ENCODE data around the gene SH3BP4.

The SH3BP4 gene, protein sequence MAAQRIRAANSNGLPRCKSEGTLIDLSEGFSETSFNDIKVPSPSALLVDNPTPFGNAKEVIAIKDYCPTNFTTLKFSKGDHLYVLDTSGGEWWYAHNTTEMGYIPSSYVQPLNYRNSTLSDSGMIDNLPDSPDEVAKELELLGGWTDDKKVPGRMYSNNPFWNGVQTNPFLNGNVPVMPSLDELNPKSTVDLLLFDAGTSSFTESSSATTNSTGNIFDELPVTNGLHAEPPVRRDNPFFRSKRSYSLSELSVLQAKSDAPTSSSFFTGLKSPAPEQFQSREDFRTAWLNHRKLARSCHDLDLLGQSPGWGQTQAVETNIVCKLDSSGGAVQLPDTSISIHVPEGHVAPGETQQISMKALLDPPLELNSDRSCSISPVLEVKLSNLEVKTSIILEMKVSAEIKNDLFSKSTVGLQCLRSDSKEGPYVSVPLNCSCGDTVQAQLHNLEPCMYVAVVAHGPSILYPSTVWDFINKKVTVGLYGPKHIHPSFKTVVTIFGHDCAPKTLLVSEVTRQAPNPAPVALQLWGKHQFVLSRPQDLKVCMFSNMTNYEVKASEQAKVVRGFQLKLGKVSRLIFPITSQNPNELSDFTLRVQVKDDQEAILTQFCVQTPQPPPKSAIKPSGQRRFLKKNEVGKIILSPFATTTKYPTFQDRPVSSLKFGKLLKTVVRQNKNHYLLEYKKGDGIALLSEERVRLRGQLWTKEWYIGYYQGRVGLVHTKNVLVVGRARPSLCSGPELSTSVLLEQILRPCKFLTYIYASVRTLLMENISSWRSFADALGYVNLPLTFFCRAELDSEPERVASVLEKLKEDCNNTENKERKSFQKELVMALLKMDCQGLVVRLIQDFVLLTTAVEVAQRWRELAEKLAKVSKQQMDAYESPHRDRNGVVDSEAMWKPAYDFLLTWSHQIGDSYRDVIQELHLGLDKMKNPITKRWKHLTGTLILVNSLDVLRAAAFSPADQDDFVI

DNA sequence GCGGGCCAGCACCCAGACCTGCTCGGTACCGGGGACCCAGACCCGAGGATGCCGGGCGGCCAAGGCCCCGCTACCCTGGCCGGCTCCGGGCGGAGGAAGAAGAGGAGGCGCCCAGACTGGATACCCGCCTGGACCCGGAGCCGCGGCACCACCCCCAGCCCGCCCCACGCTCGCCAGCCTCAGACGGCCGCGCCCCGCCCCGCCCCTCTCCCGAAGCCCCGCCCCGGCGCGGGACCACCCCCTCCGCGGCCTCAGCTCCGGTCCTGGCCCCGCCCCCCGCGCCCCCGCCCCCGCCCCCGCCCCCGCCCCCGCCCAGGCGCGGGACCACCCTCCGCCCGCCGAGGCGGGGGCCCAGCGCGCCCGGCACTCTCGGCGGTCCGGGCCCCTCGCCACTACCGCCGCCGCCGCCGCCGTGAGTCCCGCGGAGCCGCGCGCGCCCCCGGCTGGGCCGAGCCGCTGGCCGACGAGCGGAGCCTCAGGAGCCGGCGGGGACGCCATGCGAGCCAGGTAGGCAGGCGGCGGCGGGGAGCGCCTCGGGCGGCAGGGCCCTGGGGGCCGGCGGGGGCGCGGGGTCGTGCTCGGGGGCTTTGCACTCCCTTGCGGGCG, at the start of gene SH3BP4:
SH3BP4 (plus strand) TSS at position 354 of the 606 bp plus-strand sequence. CDS start 82,986 bp downstream, outside the sequence.
- DNase-seq (ENCODE audit: low read depth in 3 of 3, low spot score in 1 of 3), result peak in 1 of 3 donors; percentile 23

DNA sequence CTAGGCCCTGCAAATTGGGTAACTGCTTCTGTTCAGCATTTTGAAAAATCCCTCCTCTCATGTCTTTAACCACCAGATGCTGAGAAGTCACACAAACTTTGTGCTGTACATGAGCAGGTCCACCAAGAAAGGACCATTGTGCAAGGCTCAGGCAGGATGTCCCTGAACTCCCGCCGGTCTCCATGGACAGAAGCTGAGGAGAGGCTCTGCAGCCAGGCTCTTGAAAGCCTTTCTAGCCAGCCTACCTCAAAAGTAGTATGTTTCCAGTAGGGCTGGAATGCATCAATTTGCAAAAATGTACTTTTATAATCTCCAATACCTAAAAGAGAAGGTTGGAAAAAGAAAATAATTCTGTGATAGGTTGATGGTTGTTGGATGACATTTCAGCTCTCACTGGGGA, 47.0 kb upstream of the SH3BP4 start:
- no peak for DNase-seq (ENCODE audit: low read depth in 3 of 3, low spot score in 1 of 3)

DNA sequence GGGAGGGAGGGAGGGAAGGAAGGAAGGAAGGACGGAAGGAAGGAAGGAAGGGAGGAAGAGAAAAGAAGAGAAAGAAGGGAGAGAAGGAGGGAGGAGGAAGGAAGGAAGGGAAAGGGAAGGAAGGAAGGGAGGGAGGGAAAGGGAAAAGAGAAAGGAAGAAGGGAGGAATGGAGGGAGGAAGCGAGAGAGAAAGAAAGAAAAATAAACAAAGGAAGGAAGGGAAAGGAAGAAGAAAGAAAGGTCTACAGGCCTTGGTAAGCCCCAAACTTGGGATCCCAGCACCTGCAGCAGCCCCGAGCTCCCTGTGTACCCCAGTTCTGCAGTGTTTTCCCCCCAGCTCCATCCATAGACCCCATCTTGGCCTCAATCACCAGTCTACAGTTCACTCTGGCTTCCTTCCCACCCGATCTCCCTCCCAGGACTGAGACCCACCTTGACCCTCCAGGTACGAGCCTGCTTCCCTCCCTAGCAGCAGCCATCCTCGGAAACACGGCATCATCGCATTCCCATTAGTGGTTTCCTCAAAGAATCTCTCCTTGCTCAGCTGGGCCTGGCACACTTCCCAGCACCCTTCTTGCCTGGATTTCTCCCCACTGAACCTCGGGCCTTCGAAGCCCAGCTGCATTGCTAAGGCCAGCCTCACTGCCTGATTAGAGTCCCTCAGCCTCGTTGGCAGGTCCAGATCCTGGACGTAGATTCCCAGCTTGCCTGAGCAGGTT, 46.1 kb upstream of the SH3BP4 start:
- no peak for DNase-seq (ENCODE audit: low read depth in 3 of 3, low spot score in 1 of 3)

DNA sequence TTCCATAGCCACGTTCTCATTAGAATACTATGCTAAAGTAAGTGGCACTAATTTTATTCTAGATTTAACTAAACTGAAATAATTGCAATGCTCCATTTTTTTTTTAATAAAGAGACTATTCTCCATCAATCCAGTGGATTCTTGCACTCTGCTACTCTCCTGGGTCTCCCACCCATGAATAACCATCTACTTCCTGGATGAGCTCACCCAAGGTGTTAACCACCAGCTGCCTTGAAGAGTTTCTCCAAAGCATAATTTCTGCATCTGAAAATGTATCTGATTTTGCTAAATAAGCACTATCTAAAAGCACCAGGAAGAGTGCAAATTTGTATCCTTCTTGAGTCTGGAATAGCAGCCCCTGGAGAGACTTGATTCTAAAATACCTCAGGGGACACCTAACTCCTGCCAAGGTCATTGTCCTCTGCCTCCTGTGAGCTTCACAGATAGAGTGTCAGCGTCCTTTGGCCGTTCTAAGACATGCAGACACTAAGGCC, 41.6 kb upstream of the SH3BP4 start:
- no peak for DNase-seq (ENCODE audit: low read depth in 3 of 3, low spot score in 1 of 3)

DNA sequence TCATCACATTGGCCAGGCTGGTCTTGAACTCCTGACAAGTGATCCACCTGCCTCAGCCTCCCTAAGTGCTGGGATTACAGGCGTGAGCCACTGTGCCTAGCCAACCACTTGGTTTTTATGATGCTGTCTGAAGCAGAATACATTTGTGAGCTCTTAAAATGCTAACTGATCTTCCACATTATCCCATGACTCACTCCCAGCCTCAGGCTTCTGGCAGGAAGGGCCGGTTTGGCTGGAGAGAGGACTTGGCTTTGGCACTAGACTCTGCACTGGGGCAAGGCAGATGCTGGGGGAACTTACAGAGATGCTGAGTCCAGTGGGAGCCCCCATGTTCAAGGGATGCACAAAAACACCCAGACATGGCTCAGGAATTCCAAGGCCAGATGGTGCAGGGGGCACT, 40.5 kb upstream of the SH3BP4 start:
- DNase-seq (ENCODE audit: low read depth in 3 of 3, low spot score in 1 of 3), result no peak

DNA sequence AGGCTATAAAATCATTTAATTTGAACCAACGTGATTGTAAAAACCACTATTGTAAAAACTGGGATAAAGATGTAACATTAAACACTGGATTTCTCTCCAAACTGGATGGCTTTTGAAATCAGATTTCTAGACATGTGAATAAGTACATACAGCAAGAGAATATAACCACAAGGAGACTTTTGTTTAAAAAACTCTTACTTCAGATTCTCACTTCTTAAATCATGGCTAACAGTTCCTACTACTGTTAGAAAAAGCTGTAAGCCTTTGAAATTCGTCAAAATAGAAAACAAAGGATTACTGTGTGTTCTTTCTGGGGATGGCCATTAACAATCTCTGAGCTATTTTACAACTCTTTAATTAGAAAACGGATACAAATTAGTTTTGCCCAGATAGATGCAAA, 39.4 kb upstream of the SH3BP4 start:
- no peak for DNase-seq (ENCODE audit: low read depth in 3 of 3, low spot score in 1 of 3)

DNA sequence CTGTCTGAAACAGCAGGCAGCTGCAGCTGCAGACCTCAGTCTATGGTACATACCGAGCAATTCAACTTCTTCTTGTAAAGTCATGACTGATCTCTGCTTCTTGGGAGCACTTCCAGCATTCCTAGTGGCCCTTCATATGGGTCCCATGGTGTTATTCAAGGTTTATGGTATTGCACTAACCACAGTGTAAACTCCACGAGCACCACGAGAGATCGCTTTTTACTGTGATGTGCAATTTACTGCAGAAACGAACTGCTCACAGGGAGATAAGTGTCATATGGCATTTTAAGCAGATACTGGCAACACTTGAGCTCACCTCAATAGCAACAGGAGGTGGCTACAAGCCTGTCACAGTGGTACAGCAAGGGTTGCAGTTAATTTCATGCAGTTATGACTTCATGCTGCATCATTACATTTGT, 38.6 kb upstream of the SH3BP4 start:
- DNase-seq (ENCODE audit: low read depth in 3 of 3, low spot score in 1 of 3), result no peak

DNA sequence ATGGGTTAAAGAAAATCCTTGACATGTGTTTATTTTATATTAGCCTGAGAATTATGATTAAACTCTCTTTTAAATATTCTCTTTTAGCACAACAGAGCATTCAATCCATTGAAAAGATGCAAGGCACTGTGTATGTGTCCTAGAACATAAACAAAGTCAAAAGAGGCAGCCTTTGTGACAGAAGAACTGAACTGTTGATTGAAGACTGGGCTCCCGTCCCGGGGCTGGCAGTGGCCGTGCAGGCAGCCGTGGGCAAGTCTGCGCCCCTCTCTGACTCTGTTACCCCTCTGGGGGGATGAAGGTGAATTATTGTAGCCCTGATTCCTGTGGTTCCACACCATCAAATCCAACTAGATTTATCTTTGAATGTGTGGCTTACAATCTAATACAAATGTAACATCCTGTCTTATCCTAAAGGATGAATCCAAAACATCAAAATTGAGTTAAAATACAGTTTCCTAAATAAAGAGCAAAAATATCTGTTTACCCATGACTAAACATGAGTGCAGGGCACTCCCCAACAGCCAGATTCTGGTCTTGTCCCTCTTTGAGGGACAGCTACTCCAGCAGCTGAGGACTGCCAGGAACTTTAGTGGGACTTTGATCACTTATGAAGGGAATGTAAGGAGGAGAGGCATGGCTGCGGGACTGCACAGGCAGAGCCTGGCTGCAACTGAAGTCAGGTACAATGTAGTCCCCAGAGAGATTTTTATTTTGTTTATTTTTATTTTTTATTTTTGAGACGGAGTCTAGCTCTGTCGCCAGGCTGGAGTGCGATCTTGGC, 37.3 kb upstream of the SH3BP4 start:
- no peak for DNase-seq (ENCODE audit: low read depth in 3 of 3, low spot score in 1 of 3)

DNA sequence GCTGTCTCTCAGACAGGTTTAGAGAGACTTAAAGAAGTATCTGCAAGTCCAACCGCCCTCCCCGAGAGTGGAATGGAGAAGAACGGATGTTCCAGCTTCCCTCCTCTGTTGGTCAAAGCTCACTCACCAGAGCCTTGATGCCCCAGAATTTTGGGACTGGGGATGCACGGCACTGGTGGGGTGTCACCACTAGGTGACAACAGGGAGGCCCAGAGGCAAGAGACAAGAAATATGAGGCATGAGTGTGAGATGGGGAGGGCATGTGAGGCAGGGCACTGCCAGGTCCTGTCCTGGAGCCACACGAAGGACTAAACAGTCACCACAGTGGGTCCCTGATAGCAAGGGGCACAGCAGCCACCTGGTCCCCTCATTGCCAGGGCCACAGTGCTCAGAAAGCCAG, 35.1 kb upstream of the SH3BP4 start:
- no peak for DNase-seq (ENCODE audit: low read depth in 3 of 3, low spot score in 1 of 3)

DNA sequence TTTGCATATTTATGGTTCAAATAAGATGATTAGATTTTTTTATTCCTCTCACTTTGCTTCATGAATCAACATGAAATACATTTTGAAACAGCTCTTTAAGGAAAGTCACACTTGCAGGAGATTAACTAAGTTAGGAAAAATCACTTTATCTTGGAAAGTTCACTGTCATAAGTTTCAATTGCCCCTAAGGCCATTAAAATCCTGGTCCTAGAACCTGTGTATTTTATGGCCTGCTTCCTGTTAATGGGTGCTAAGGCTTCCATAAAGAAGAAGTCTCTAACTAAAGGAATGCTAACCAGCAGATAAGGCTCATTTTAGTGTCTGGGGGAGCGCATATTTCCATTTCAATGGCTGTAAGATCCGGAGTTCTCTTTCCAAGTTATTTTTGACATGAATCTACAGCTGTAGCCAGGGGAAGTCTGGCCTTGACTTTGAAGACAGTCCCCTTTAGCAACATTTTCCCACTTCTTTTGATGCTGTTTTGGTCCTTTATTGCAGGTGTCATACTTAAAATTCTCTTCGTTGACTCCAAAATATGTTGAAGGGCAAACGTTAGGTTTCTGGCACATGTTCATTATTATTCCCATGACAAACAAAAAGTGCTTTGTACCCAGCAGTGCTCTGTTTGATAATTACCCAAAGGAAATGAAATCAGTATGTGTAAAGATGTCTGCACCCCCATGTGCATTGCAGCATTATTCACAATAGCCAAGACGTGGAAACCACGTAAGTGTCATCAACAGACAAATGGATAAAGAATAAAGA, 34.4 kb upstream of the SH3BP4 start:
- DNase-seq (ENCODE audit: low read depth in 3 of 3, low spot score in 1 of 3), result no peak

DNA sequence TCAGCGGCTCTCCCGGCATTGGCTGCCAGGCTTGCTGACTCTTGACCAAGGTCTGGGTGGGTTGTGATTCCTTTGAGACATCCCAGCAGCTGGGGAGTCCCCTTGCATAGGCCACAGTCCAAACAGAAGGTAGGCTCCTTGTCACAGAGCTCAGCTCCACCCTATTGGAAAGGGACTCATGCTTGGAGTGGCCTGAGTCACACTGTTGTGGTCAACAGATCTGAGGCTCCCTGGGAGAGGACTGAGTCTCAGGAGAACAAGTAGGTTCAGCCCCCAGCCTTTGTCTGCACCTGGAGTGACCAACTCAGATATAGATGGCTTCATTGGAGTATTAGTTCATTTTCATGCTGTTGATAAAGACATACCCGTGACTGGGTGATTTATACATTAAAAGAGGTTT, 32.1 kb upstream of the SH3BP4 start:
- DNase-seq (ENCODE audit: low read depth in 3 of 3, low spot score in 1 of 3), result no peak

DNA sequence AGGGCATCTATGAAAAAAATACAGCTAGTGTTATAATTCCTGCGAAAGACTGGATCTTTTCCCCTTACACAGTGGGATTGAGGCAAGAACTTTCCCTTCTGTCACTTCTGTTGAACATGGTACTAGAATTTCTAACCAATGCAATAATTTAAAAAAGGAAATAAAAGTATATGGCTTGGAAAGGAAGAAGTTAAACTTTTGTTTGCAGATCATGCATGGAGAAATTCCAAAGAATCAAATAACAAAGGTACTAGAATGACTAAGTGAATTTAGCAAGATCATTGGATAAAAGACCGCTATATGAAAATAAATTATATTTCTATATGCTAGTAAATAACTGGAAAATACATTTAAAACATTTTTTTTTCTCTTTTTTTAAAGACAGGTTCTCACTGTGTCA, 31.0 kb upstream of the SH3BP4 start:
- DNase-seq (ENCODE audit: low read depth in 3 of 3, low spot score in 1 of 3), result no peak

DNA sequence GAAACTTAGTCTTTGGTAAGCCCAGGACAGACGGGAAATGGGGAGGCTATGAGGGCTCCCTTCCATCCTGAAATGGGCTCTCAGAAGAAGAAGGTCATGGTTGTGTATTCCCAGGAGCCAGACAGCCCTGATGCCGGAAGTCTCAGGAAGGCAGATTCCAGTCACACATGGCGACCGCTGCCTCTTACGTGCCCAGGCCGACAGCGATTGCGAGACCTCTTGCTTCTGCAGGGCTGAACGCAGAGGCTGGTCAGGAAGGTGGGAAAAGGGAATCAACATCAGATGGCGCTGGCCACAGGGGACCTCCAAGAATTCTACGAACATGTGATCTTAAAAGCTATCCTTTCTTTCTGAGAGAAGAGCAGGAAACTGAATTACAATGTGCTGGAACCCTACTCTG, 22.8 kb upstream of the SH3BP4 start:
- DNase-seq (ENCODE audit: low read depth in 3 of 3, low spot score in 1 of 3), result no peak

DNA sequence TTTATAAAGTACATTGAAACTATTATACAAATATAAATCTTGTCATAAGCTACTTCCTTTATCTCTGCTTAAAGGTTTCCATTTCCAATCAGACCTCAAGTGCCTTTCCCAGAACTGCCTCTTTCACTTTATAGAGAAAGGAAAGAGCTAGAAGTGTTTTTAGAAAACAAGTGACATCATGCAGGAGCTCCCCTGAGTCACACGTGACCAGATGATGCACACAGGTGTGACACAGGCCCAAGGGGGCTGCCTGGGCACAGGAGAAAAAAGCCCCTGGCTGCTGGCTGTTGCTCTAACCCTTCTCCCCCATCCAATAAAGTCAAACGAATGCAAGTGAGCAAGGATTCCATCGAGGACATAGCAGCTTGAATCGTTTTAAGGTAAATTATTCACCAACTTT, 21.4 kb upstream of the SH3BP4 start:
- DNase-seq (ENCODE audit: low read depth in 3 of 3, low spot score in 1 of 3), result no peak

DNA sequence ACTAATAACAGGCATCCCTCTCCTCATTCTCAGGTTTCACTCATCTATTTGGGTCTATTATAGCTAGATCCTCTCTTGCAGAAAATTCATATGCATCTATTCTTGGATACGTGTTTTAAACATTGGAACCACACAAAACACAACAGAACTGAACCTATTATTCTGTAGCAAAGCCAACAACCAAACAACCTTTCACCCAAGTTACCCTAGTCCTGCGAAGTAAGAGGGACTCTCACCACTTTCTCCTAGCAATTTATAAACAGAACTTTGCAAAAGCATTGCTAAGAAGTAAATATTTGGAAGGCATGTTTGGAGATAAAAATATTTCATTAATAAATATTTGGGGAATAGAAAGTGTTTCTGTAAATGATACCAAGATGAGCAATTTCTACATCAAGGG, 20.4 kb upstream of the SH3BP4 start:
- no peak for DNase-seq (ENCODE audit: low read depth in 3 of 3, low spot score in 1 of 3)

DNA sequence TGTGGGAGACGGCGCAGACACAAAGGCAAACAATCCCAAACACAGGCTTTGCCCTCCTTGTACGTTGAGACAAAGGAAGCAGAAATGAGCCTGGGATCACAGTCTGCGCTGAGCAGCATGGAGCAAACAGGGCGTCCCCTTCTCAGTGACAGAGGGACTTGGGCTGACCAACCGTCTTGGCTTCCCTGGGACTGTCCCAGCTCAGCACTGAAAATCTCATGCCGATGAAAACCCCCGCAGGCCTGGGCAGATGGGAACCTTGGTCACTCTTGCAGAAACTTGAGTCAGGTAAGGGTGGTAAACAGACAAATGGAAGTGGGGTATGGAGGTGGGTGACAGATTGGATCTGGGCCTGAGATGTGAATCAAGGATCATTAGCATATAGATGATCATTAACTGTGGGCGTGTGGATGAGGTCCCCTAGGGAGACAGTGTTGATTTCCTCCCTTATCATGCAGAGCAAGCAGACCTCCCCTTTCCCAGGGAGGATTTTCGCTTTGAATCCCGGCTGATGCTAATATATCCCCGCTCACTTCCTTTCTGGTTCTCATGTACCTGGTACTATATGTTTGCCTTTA, 19.1 kb upstream of the SH3BP4 start:
- no peak for DNase-seq (ENCODE audit: low read depth in 3 of 3, low spot score in 1 of 3)

DNA sequence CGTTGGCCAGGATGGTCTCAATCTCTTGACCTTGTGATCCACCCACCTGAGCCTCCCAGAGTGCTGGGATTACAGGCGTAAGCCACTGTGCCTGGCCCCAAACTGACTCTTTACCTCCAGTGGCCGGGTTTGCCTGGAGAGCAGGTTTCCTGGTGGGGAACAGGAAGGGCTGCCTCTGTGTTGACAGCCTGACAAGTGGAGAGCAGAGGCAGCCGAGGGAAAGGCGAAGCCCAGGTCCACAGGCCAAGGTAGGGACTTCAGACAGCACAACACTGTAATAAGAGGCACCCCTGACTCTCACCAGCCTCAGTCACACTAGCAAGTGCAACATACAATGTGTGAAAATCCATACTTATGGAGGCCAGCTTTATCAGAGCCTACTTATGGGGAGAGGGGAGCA, 16.5 kb upstream of the SH3BP4 start:
- DNase-seq (ENCODE audit: low read depth in 3 of 3, low spot score in 1 of 3), result no peak

DNA sequence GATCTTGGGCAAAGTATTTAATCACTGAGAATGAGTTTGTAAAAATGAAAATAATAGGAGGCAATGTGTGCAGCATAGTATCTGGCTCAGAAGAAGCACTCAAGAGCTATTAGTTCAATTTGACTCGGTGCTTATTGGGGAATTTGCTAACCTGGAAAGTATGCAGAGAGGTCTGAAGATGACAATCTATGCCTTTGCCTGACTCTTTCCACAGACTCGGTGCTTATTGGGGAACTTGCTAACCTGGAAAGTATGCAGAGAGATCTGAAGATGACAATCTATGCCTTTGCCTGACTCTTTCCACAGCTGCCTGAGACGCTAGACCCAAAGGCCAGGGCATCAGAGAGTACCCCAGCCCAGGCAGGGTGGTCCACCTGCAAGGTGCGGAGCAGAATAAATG, 12.2 kb upstream of the SH3BP4 start:
- DNase-seq (ENCODE audit: low read depth in 3 of 3, low spot score in 1 of 3), result no peak

DNA sequence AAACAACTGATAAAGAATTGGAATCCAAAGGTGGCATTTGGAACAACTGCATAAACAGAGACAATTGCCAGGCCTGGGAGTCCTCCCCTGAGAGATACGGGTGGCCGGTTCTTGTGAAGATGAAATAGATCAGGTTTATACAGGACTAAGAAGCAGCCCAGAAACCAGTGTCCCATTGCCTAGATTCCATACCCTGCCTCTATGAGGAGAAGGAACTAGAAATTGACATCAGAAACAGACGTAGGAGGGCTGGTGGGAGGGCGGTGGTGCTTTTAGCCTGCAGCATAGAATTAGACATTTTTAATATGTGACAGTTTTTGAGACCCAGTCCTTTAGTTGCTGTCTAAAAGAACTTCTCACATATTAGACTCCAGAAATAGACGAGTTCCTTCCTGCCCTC, 11.8 kb upstream of the SH3BP4 start:
- no peak for DNase-seq (ENCODE audit: low read depth in 3 of 3, low spot score in 1 of 3)

Measured in stimulated activated CD4-positive, alpha-beta T cell treated with anti-CD3 and anti-CD28 coated beads, TNF-alpha, amount 100 ng/mL, for 1 hour (primary cell).